GM13976 (cell line): ENCODE measurements around the gene PARD3.
"Not testable (repeated sequence)": the region's sequence is repeated elsewhere in the genome, so short reads cannot be mapped to it uniquely, and the experiment has no call there.

Experiments
- DNase-seq: peaks from one replicate; pipeline ENCODE4 v3.0.0; 2012; ENCODE audit warnings: low spot score
- in situ Hi-C: fragments of 300-500 bp; cut with MboI; formaldehyde crosslinking; loops from one replicate; pipeline ENCODE4 v1.12.0; 2022; ENCODE audit warnings: low sequenced_read_pairs, mixed read lengths, inconsistent platforms; ENCODE audit not compliant: unreplicated experiment
- TF ChIP-seq, protein P1 (sequence below): IDR thresholded peaks from 2 replicates; pipeline ENCODE4 v1.5.1; 2012; ENCODE audit warnings: borderline replicate concordance, mild to moderate bottlenecking; ENCODE audit not compliant: insufficient read depth; ENCODE audit errors: extremely low read depth, missing control alignments, control extremely low read depth

PARD3 gene

DNA sequence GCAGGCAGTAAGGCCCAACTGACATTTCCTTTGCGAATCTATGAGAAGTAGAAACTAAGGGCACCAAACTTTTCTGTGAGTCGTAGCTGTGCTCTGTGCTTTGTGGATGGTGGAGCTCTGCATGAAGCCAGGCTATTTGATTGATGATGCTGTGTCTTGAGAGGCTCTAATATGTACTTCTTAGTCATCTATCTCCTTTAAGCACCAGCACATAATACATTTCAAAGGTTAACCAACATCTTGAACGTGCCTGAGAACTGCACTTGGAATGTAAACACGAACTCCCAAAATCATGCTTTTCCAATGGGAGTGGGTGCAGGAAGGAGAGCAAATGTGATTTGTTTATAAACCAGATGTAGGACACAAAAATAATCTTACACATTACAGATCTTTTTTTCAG, 411.6 kb downstream of the PARD3 start:
- TF ChIP-seq, protein P1, sequence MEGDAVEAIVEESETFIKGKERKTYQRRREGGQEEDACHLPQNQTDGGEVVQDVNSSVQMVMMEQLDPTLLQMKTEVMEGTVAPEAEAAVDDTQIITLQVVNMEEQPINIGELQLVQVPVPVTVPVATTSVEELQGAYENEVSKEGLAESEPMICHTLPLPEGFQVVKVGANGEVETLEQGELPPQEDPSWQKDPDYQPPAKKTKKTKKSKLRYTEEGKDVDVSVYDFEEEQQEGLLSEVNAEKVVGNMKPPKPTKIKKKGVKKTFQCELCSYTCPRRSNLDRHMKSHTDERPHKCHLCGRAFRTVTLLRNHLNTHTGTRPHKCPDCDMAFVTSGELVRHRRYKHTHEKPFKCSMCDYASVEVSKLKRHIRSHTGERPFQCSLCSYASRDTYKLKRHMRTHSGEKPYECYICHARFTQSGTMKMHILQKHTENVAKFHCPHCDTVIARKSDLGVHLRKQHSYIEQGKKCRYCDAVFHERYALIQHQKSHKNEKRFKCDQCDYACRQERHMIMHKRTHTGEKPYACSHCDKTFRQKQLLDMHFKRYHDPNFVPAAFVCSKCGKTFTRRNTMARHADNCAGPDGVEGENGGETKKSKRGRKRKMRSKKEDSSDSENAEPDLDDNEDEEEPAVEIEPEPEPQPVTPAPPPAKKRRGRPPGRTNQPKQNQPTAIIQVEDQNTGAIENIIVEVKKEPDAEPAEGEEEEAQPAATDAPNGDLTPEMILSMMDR = no peak
- in situ Hi-C loops = no loop called here
- no peak for DNase-seq

DNA sequence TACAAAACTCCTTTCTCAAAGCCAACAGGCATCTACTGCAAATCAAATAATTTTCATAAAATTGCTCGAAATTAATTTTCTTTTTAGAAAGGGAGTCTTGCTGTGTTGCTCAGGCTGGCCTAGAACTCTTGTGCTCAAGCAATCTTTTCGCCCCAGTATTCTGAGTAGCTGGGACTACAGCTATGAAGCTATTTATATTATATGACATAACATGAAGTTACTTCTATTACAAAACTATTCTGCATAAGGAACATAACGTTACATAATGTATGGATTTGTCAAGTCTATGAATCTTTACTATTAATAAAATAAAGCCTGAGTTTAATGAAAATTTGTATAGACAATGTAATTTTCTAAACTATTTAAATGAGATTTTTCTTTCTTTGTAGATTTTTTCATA, 415.0 kb downstream of the PARD3 start:
- DNase-seq = no peak
- in situ Hi-C loops = no loop called here
- TF ChIP-seq, protein P1 = no peak

DNA sequence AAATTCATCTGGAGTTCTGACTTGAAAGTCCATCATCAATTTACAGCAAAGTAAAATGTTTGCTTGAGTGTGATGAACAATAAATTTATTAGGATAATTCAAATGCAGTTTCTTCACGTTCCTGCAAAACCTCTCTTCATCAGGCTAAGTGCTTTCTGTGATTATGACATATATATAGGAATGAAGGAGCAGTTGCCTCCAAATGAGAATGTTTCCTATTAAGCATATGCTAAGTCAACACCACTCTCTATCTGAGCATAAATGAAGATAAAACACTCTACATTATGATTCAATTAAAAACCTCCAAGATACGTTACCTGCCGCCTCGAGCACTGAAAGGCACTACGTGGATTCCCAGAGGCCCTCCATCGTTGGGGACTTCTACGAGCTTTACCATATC, 416.1 kb downstream of the PARD3 start:
- no peak for DNase-seq
- in situ Hi-C loops = no loop called here
- TF ChIP-seq, protein P1 = no peak

DNA sequence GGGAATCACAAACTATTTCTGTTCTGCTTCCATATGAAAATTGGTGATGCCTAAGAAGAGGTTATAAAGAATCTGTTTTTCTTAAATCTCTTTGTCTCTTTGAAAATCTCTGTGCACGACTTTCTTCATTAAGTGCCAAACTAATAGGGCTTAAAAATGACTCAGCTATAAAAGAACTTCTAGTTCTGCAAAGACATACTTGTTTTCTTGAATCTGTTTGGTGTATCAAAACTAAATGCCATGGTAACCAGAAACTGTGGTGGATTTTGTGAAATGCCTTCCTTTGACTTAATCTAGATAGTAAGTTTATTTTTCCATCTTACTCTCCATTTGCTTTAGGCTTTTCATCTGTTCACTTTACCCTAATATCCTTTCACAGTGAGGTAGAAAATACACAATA, 417.8 kb downstream of the PARD3 start:
- DNase-seq = no peak
- TF ChIP-seq, protein P1 = no peak
- in situ Hi-C loops = no loop called here

DNA sequence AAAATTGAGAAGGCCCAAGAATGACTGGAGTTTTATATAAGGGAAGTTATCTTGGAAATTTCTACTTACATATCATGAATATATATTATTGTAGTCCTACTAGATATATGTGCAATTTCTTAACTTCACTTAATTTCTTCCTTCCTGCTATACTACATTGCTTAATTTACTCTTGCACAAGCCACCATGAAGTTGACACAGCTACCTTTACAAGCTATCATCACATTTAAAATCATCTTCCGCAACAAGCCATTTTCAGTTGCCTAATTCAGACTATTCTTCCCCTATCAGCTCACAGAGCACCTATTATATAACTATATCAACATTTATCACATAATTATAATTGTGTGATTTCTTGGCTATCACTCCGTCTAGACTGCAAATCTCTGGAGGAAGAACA, 418.4 kb downstream of the PARD3 start:
- TF ChIP-seq, protein P1 = no peak
- DNase-seq = no peak
- in situ Hi-C loops = no loop called here

DNA sequence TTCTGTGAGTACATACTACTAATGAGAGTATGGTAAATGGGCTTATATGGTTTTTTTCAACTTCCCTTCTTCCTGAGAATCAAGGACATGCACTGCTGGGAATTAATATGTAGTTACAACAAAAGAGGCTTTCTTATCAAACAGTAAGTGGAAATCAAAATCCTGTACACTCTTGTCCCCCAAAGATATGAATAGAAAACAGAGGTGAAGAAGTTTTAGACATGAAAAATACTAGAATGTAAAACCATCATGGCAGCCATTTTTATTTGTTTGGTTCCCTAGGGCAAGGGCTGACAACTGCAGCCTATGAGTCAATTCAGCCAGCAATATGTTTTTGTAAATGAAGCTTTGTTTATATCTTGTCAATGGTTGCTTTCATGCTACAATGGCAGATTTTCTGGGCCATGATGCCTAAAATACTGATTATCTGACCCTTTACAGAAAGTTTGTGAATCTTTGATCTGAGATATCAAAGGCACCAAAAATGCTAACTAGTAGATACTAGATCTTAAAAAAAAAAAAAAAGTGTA, 422.4 kb downstream of the PARD3 start:
- in situ Hi-C loops = no loop called here
- no peak for DNase-seq
- TF ChIP-seq, protein P1 = no peak

DNA sequence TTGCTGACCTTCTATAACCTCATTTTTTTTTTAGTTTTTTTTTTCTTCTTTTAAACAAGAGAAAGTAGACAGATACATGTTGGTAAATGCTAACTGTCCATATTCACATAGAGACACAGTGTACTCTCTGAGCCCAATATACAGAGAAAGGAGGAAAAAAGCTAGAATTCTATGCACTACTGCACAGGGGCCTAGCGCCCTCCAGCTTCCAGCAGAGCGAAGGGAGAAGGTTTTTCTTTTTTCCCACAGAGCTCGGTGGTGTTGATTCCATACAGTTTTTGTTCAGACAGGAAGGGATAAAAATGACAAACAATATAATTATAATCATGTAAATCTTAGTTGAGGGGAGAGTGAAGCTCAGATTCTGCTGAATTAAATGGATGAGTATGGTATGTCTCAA, 423.9 kb downstream of the PARD3 start:
- DNase-seq, in situ Hi-C loops: not testable (repeated sequence)
